Endothelial cell of umbilical vein (primary cell): ENCODE measurements around the gene EMC6. TPM values are rescaled to one million over a fixed set of nuclear protein-coding genes. Genes with fewer than 3 reads are reported as not detected.

Experiments used
- BruUV-seq: library from RNA; stranded (reverse); fragments of 400-500 nt; replicated peaks from 2 replicates; lab custom pipeline; 2021; lab: Mats Ljungman, UMichigan
- CTCF ChIA-PET: fragments of 300-600, 350-600 bp; sonication (Branson Sonifier 250); formaldehyde crosslinking; loops from one replicate; lab custom pipeline; 2021; ENCODE audit warnings: antibody characterized with exemption, inconsistent platforms; lab: Charles Lee
- POLR2A ChIA-PET: fragments of 300-600, 350-600 bp; sonication (Branson Sonifier 250); formaldehyde crosslinking; loops from one replicate; lab custom pipeline; 2021; ENCODE audit warnings: antibody characterized with exemption, inconsistent platforms; lab: Charles Lee
- DNase-seq: peaks from one replicate; pipeline ENCODE4 v3.0.0-alpha.2; 2011; ENCODE audit warnings: low read depth, low spot score
- FAIRE-seq: peaks from 2 replicates; lab custom pipeline; 2011; peaks lifted over from hg19 to GRCh38; lab: Jason Lieb, UNC
- H2AFZ ChIP-seq: 2 replicates; pipeline ENCODE4 v1.6.0; 2012; ENCODE audit warnings: low read depth, low read length, control low read depth, inconsistent platforms
- H3K27ac ChIP-seq: 2 replicates; pipeline ENCODE4 v1.5.1; 2011; ENCODE audit warnings: low read depth, mild to moderate bottlenecking, control low read depth, low read length, moderate library complexity; ENCODE audit not compliant: insufficient read depth
- H3K27me3 ChIP-seq, 2 experiments: 2 replicates each; pipeline versions ENCODE4 v1.6.0 to v1.6.1; 2011; ENCODE audit warnings: low read length in 2 of 2, mixed read lengths in 1 of 2; ENCODE audit not compliant: control insufficient read depth in 2 of 2, insufficient read depth in 2 of 2
- H3K36me3 ChIP-seq, 2 experiments: 2 replicates in 1 of 2; 3 replicates in 1 of 2; pipeline ENCODE4 v1.5.1; 2011; ENCODE audit warnings: low read length in 2 of 2, mild to moderate bottlenecking in 1 of 2, moderate library complexity in 1 of 2; ENCODE audit not compliant: control insufficient read depth in 2 of 2, insufficient read depth in 2 of 2; ENCODE audit errors: extremely low read depth in 1 of 2
- H3K4me1 ChIP-seq: 3 replicates; pipeline ENCODE4 v1.5.1; 2011; ENCODE audit warnings: mild to moderate bottlenecking, low read length; ENCODE audit not compliant: control insufficient read depth, insufficient read depth; ENCODE audit errors: extremely low read depth
- H3K4me2 ChIP-seq: 2 replicates; pipeline ENCODE4 v1.6.1; 2011; ENCODE audit warnings: low read length, control low read depth, mixed read lengths; ENCODE audit not compliant: insufficient read depth
- H3K4me3 ChIP-seq, 3 experiments: fragments of 200-600 bp in 1 of 3; sonication (generic), shearing (Covaris generic) in 1 of 3; replicated peaks in 1 of 3; 2 replicates each; pipeline ENCODE4 v1.5.1; 2011 to 2016; ENCODE audit warnings: control low read depth in 3 of 3, low read length in 3 of 3, mild to moderate bottlenecking in 2 of 3, inconsistent platforms in 1 of 3, low read depth in 1 of 3, moderate library complexity in 1 of 3; ENCODE audit not compliant: insufficient read depth in 1 of 3
- H3K79me2 ChIP-seq: 2 replicates; pipeline ENCODE4 v1.6.0; 2012; ENCODE audit warnings: low read length, inconsistent platforms; ENCODE audit not compliant: control insufficient read depth, insufficient read depth
- H3K9ac ChIP-seq: replicated peaks from 2 replicates; pipeline ENCODE3; 2011; ENCODE audit warnings: low read length, control low read depth; ENCODE audit not compliant: insufficient read depth; ENCODE audit errors: extremely low read depth
- H3K9me1 ChIP-seq: replicated peaks from 3 replicates; pipeline ENCODE4 v1.6.0; 2011; ENCODE audit warnings: mild to moderate bottlenecking, low read length; ENCODE audit not compliant: control insufficient read depth, insufficient read depth; ENCODE audit errors: extremely low read depth
- H3K9me3 ChIP-seq: replicated peaks from 2 replicates; pipeline ENCODE4 v1.5.1; 2012; ENCODE audit warnings: low read length, inconsistent platforms; ENCODE audit not compliant: control insufficient read depth, insufficient read depth
- H4K20me1 ChIP-seq: replicated peaks from 2 replicates; pipeline ENCODE3; 2011; ENCODE audit warnings: mild to moderate bottlenecking, low read length; ENCODE audit not compliant: control insufficient read depth, insufficient read depth; ENCODE audit errors: extremely low read depth
- EZH2 ChIP-seq: IDR thresholded peaks from 2 replicates; pipeline ENCODE4 v1.6.1; 2012; ENCODE audit warnings: borderline replicate concordance, low read depth, mild to moderate bottlenecking, moderate library complexity, low read length, inconsistent platforms; ENCODE audit not compliant: severe bottlenecking
- FOS ChIP-seq: IDR thresholded peaks from 2 replicates; pipeline ENCODE4 v1.6.1; 2011; ENCODE audit warnings: mild to moderate bottlenecking, low read length, moderate library complexity, borderline replicate concordance; ENCODE audit not compliant: insufficient read depth
- GATA2 ChIP-seq: IDR thresholded peaks from 2 replicates; pipeline ENCODE4 v1.7.0; 2011; ENCODE audit warnings: low read depth, mild to moderate bottlenecking, moderate library complexity, mixed read lengths, low read length; ENCODE audit not compliant: insufficient read length, insufficient read depth
- JUN ChIP-seq: IDR thresholded peaks from 2 replicates; pipeline ENCODE4 v1.6.1; 2011; ENCODE audit warnings: borderline replicate concordance, low read depth; ENCODE audit not compliant: insufficient read length, insufficient read depth
- MYC ChIP-seq: IDR thresholded peaks from one replicate; pipeline ENCODE4 v1.6.1; 2011; ENCODE audit warnings: mild to moderate bottlenecking, low read depth, low read length
- POLR2A ChIP-seq: IDR thresholded peaks from 2 replicates; pipeline ENCODE4 v1.6.1; 2012; ENCODE audit warnings: low read depth, mild to moderate bottlenecking, control low read depth, low read length
- POLR2AphosphoS5 ChIP-seq: IDR thresholded peaks from 2 replicates; pipeline ENCODE4 v1.6.1; 2012; ENCODE audit warnings: low read depth, mild to moderate bottlenecking, control low read depth, low read length, moderate library complexity; ENCODE audit not compliant: insufficient read depth
- dilution Hi-C: fragments of 300-500 bp; cut with MboI; formaldehyde crosslinking; loops from one replicate; pipeline ENCODE4 v1.15.0; 2019; ENCODE audit warnings: low sequenced_read_pairs; ENCODE audit not compliant: extremely low pct_ligation_motif_present
- intact Hi-C: fragments of 100-400 bp; cut with micrococcal nuclease; formaldehyde crosslinking; loops from one replicate; pipeline ENCODE4 v1.10.0; 2022
- polyA plus RNA-seq, 4 experiments: library from polyadenylated mRNA; depleted of rRNA in 3 of 4; stranded (reverse) in 3 of 4; unstranded in 1 of 4; fragments of >200 nt; gene quantifications; 2 replicates each; pipeline versions ENCODE4 v1.2.1 to v1.2.3, GENCODE V29; 2011 to 2012; ENCODE audit warnings: missing spikeins in 1 of 4
- total RNA-seq: library from RNA; stranded (reverse); gene quantifications from 2 replicates; pipeline ENCODE4 v1.2.3, GENCODE V29; 2021
- TF ChIP-seq, protein P1 (sequence below), 2 donors: IDR thresholded peaks; 1 replicate in 1 of 2; 2 replicates in 1 of 2; pipeline ENCODE4 v1.5.1; 2011; ENCODE audit warnings: low read length in 2 of 2, mild to moderate bottlenecking in 2 of 2, moderate library complexity in 2 of 2, control low read depth in 1 of 2, inconsistent platforms in 1 of 2, low read depth in 1 of 2; ENCODE audit not compliant: insufficient read depth in 1 of 2; ENCODE audit errors: extremely low read depth in 1 of 2
- TF ChIP-seq, protein P2 (sequence below): IDR thresholded peaks from 2 replicates; pipeline ENCODE4 v1.6.1; 2011; ENCODE audit not compliant: insufficient read depth, insufficient read length

EMC6 gene
- total and polyA plus RNA-seq, 2 donors (not counting 3 experiments of a cell fraction or from before 2014, with no cell fraction given): 54.0 to 105 TPM

DNA sequence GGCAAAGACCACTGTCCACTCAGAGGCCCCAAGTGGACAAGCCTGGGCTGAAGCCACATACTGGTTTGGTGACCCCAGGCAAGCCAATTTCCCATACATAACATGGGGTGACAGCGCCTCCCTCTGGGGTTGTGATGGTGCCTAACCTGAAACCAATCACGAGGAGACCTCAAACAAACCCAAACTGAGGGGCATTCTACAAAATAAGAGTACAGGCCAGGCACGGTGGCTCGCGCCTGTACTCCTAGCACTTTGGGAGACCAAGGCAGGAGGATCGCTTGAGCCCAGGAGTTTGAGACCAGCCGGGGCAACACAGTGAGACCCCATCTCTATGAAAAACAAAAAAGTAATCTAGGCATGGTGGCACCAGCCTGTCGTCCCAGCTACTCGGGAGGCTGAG lies 23.7 kb downstream of the EMC6 start:
- ChIA-PET CTCF (no interaction called here), POLR2A (no interaction called here)
- no peaks in the 10 kb centered on the region for H3K9me1 ChIP-seq
- H4K20me1 ChIP-seq: no peaks in the 10 kb centered on the region
- BruUV-seq: no TSS peak
- no peaks in the 10 kb centered on the region for H3K9me3 ChIP-seq
- H3K4me3 ChIP-seq: no peak overlapping the region
- dilution Hi-C loops: no loop called here
- H3K27me3 ChIP-seq: peaks cover 17 to 18% of the 10 kb centered on the region in 2 experiments
- no peak overlapping the region for H3K4me2 ChIP-seq
- FAIRE-seq (no peak), DNase-seq (no peak)
- no peaks in the 10 kb centered on the region for H3K36me3 ChIP-seq
- no peaks in the 10 kb centered on the region for H3K79me2 ChIP-seq
- H3K9ac ChIP-seq: no peak overlapping the region
- H3K4me1 ChIP-seq: peaks cover 5% of the 10 kb centered on the region
- TF ChIP-seq, protein P1, sequence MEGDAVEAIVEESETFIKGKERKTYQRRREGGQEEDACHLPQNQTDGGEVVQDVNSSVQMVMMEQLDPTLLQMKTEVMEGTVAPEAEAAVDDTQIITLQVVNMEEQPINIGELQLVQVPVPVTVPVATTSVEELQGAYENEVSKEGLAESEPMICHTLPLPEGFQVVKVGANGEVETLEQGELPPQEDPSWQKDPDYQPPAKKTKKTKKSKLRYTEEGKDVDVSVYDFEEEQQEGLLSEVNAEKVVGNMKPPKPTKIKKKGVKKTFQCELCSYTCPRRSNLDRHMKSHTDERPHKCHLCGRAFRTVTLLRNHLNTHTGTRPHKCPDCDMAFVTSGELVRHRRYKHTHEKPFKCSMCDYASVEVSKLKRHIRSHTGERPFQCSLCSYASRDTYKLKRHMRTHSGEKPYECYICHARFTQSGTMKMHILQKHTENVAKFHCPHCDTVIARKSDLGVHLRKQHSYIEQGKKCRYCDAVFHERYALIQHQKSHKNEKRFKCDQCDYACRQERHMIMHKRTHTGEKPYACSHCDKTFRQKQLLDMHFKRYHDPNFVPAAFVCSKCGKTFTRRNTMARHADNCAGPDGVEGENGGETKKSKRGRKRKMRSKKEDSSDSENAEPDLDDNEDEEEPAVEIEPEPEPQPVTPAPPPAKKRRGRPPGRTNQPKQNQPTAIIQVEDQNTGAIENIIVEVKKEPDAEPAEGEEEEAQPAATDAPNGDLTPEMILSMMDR (IDR thresholded peaks at IDR 0.05; ENCODE audit: extremely low read depth in 1 of 2, insufficient read depth in 1 of 2, low read depth in 1 of 2, low read length in 2 of 2): no peak
- TF ChIP-seq POLR2AphosphoS5: no peak
- TF ChIP-seq EZH2: no peak
- TF ChIP-seq MYC: no peak
- no peak for TF ChIP-seq FOS
- no peak for TF ChIP-seq JUN
- TF ChIP-seq POLR2A: no peak
- no peak for TF ChIP-seq GATA2
- TF ChIP-seq, protein P2, sequence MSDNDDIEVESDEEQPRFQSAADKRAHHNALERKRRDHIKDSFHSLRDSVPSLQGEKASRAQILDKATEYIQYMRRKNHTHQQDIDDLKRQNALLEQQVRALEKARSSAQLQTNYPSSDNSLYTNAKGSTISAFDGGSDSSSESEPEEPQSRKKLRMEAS: no peak
- intact Hi-C loops: no loop called here
- no peak overlapping the region for H2AFZ ChIP-seq
- no peak overlapping the region for H3K27ac ChIP-seq
